Activated CD4-positive, alpha-beta T cell treated with anti-CD3 and anti-CD28 coated beads, Interleukin-2, amount 50 U/mL, for 1 hour (primary cell): ENCODE measurements around the gene CAB39.
A peak's percentile ranks its signal among the peaks of the same experiment; 100 is the strongest.
"Not testable (repeated sequence)": the region's sequence is repeated elsewhere in the genome, so short reads cannot be mapped to it uniquely, and the experiment has no call there.

Source experiments
- DNase-seq: peaks from one replicate; pipeline ENCODE4 v3.0.0-alpha.2; 2020

Gene CAB39

DNA sequence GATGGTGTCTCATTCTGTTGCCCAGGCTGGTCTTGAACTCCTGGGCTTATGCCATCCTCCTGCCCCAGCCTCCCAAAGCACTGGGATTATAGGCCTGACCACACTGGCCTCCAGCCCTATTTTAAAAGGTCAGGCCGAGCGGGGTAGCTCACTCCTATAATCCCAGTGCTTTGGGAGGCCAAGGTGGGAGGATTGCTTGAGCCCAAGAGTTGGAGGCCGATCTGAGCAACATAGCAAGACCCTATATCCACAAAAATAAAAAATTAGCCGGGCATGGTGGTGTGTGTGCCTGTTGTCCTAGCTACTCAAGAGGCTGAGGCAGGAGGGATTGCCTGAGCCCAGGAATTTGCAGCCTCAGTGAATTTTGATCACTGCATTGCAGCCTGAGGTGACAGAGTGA, 3.9 kb downstream of the CAB39 start:
- DNase-seq = no peak

DNA sequence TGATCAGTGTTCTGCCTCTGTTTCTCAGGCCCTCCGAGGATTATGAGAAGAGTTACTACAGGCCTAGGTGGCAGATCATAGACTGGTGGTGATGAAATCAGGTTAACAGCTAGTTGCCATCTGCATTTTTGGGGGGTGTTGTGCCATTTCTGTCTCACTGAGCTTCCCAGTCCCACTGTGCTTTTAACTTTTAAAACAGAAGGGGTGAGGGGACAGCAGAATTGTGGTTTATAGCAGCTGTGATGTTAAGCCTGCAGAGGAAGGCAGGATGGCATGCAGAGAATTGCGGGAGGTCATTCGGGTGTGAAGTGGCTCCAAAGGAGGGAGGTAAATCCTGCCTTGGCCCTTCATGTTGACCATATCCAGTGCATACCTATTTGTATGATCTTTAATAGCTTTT, 5.0 kb downstream of the CAB39 start:
- no peak for DNase-seq

DNA sequence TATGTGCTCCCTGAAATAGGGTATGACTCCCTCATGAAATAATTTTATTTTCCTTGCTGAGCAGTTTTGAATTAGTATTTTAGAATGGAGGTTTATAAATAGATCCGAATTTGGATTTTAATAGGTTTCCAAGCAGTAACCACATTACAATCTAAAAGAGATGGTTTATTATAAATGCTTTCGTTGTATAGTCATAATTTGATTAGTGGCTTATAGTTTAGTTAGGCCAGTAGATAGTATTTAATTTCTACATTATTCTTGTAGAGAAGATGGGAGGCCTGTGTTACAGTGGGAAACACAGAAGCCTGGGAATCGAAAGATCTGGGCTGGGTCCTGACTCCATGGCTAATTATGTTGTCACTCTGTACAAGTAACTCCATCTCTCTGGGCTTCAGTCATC, 6.7 kb downstream of the CAB39 start:
- DNase-seq = no peak

DNA sequence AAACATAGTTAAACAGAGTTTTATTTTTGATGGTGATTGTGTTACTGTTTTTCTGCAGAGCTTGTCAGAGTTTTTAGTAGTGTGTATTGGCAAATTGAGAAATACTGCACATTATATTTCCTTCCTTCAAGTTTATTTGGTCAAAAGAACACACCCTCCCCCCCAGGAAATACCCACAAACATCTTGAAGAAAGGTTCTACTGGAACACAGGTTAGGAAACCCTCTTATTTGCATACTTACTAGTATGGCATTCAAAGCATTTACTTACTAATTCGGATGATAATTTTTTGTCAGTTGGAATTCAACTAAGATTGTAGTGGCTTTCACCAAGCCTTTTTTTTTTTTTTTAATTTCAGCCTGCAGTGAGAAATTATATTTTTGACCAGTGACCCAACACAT, 9.1 kb downstream of the CAB39 start:
- DNase-seq = no peak

DNA sequence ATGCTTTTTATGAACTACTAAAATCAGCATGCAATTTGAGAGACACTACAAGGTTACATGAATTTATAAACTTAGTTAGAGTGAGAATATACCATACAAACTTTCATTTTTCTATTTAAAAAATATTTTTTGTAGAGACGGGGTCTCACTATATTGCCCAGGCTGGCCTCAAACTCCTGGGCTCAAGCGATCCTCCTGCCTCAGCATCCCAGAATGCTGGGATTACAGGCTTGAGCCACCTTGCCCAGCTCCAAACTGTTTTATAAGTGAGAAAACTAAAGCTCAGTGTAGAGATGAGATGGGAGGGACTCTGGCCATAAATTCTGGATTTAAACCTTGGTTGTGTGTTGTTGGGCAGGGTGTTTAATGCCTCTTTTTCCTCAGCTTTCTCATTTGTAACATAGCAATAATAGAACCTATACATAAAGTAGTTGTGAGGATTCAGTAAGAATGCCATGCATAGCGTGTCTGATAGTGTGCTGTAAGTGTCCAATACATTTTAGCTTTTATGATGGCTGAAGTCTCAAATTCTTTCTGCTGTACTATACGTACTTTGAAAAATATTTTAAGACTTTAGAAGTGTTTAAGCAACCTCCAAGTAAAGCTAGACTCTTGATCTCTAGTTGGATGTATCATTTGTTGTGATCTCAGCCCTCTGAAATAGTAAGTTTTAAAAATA, 9.7 kb downstream of the CAB39 start:
- DNase-seq = no peak

DNA sequence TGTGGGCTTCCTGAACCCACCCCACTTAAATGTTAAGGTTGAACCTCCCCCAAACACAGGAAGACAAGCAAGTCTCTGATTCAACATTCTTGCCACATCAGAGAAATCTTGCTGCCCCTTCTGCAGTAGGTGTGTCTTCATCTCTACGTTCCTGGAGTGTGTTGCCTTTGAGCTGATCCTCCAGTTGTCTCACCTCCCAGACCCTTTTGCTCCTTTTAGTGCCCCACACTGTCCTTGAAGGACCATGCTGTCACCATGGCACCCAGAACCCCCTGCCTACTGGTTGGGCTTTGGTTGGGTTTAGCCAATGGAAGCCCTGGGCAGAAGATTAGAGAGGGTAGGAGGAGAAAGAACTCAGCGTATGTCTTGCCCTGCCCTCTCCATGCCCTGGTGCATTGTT, 10.7 kb downstream of the CAB39 start:
- DNase-seq = peak; percentile 21

DNA sequence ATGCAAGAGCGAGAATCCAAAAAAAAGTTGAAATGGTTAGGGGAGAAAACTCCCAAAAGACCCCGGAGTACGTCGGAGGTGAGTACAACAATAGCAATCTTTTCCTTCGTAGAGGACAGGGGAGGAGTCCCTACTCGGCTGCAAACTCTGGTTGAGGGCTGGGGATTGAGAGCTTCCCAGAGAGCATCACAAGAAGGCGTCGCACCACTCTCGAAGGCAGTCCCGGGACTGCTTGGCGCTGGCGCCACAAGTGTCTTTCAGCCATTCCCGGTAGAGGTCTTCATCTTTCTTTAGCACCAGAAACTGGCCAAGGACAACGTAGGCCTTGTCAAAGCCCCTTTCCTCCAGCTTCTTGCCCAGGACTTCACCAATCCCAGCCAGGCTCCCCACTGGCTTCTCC, 12.3 kb downstream of the CAB39 start:
- not testable (repeated sequence) for DNase-seq

DNA sequence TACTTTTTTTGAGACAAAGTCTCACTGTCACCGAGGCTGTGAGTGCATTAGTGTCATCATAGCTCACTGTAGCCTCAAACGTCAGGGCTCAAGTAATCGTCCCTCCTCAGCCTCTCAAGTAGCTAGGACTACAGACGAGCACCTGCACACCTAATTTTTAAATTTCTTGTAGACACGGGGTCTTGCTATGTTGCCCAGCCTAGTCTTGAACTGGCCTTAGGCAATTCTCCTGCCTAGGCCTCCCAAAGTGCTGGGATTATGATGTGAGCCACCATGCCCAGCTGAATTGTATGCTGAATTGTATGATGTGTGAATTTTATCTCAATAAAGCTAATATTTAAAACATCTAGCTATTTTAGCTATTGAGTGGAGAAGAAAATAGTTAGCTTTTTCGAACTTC, 18.9 kb downstream of the CAB39 start:
- DNase-seq = no peak

DNA sequence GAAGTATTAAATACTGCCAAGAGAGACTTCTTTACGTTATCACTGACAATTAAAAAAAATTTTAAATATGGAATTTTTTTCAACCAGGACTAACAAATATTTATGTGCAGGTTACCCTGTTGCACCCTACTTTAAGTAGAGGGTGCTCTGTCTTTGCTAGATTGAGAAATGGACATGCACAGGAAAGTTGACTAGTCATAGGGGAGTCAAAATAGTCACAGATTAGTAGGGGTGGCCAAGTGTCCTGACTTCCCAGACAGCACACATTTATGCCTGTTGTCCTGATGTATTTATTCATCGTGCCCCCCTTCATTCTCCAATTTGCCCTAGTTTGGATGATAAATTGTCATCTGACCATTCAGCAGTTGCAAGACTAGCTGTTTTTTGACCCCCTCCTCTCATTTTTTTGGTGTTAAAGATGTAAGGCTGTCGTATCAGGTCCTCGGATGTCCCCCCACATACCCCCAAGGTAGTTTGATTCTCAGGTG, 20.3 kb downstream of the CAB39 start:
- DNase-seq = no peak

DNA sequence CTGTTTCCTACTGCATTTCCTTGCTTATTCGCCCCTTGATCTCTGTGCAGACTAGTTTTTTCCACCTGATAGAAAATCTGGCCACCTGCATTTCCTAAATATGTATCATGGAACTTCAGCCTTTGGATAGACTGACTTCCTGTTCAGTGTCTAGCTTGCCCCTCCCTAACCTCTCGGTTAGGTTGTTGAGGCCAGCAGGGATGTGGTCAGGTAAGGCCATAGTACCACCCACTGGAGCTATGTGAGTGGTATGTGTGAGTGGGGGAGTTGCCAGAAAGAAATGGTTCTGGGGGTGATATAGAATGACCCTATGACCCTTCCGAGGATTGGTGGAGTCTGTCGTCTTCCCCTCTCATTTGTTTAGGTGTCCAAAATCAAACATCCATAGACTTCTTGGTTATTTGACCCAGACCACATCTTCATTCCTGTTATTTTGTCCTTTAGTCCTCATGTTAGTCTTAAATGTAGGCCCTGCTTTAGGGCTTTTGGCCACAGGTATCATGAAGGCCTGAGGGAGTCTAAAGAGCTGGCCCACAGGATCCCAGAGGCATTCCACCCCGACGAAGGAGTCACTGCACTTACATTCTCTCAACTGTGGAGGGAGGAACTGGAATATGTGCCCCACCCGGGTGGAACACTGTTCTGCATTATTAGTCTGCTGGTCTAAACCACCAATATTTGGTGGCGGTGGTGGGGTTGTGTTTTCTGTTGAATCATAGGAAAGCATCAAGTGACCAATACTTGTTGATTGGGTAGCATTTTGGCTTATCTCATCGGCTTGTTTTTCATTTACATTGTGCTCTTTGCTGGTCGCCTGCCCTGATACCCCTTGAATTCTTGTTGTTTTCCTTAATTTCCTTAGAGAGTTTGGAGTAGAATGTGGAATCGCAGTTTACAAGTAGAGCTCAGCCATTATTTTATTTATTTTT, 21.9 kb downstream of the CAB39 start:
- no peak for DNase-seq

DNA sequence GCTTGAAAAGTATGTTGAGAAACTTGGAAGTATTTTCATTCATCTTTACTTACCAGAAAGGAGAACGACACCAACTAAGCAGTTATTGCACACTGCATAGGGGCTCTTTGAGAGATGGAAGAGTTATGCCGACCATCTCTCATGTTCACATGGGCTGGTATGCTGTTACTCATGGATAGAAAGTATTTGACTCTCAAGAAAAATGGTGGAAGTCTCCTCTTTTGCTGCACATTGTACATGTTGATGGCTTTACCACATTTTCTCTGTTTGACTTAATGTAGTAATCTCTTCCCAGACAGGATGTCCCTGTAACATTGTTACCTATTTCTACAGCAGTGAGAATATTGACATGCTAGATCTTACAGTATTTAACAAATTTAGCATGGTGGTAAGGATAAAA, 23.2 kb downstream of the CAB39 start:
- DNase-seq = no peak

DNA sequence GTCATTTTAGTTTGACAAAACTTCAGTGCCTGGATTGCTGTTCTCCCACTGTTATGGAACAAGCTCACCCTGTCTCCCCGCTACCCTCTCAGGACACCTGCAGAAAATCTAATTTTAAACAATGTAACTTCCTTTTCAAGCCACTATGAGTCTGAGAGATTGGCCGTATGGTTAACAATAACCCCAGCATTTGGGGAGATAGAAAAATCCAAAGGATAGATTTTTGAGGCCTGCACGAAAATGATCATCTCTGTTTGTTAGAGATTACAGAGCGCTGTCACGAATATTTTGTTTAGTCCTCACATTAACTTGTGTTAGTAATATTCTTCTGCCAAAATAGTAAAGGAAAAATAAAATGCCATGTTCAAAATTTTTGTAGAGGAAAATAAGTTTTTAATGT, 24.7 kb downstream of the CAB39 start:
- DNase-seq = no peak

DNA sequence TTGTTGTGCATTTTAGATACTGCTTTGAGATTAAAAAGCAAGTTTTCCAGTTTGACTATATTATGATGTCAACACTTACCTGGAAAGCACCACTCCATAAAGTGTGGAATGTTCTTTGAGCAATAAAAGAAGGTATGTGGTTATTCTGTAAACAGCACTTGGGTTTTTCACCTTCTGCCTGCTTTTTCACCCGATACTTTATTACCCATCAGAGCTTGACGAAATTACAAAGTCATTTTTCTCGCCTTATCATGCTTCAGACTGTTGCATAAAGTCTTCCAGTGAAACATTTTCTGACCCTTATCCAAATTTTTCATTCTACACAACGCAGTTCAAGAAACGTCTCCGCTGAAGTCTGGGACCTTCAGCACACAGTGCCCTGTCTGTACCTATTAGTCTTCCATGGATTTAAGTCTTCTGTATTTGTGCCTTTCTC, 25.2 kb downstream of the CAB39 start:
- DNase-seq = no peak

DNA sequence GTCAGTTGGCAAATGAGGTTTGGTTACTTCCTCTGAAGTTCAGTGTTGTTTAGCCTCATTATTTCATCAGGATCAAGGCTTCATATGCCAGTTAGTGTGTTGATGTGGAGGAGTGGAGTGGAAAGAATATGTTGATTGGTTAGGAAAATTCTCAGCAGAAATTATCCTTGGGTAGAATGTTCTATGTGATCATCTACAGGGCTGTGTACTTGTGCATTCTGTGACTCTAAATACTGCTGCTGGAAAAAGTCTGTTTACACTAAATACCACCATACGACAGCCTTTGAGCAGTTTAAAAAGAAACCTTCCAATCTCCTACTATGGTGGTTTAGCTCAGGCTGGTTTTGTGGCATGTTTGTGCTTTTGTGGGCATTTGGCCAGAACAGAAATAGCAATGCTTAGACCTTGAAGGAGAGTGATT, 25.8 kb downstream of the CAB39 start:
- no peak for DNase-seq

DNA sequence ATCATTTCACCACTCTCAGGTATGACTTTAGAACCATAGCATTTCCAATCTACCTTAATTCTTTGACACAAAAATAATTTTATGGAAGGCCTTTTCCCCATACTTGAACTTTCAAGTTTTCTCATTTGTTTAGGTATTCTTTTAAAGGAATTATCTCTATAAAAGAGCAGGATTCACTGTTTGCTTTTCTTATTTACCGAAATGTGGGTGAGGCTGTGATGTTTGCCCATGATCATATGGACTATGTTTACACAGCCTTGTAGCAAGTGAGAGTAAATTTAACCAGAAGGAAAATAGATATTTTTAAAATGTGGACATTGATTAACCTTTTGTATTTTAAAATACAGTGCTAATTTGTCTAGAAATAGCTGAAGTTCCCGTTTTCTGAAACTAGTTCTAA, 26.3 kb downstream of the CAB39 start:
- no peak for DNase-seq

DNA sequence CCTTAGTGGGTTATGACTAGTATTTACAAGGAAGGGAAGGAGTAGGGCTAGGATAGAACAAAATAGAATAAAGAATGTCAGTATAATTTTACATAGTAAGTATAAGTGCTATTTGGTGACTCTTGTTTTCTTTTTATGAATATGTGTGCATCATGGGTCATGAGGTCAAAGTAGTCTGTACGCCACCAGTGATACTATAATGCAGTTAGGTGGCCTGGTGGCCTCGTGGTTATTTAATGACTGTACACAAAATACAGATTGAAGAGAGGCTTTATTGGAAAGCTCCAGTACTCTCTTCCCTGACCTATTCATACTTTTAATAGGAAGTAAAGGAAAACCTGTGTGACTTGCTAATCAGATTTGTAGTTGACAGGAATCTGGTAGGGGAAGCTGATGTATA, 27.3 kb downstream of the CAB39 start:
- no peak for DNase-seq

DNA sequence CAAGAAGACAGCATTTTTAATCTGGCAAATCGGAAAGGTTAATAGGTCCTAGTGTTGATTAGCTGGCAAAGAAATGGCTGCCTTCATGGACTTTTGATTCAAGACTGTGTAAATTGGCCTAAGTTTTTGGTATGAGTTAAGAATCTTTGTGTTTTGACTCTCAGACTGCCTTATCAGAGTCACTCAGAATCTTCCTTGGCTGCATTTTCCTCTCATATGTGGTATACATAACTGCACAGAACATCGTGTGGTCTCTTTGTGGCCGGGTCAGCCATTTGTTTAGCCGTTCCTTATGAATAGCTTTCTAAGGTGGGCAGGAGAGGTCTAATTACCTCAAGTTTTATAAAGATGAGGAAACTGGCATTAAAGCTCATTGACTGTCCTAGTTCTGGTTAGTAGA, 30.1 kb downstream of the CAB39 start:
- no peak for DNase-seq

DNA sequence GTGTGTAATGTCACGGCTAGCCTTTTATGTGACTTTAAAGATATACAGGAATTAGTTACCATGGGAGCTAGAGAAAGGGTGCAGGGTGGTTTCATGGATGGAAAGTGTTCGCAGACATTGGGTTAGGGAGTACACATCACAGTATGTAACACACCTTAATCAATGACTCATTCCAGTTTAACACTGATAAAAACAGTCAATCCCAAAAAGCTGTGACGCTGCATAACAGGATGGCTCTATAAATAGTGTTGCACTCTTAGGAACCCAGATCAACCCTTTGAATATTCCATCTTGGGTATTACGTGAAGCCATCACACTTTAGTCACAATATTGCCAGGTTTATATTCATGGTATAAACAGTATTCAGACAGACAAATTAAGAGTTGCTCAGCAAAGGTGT, 33.6 kb downstream of the CAB39 start:
- DNase-seq = no peak

DNA sequence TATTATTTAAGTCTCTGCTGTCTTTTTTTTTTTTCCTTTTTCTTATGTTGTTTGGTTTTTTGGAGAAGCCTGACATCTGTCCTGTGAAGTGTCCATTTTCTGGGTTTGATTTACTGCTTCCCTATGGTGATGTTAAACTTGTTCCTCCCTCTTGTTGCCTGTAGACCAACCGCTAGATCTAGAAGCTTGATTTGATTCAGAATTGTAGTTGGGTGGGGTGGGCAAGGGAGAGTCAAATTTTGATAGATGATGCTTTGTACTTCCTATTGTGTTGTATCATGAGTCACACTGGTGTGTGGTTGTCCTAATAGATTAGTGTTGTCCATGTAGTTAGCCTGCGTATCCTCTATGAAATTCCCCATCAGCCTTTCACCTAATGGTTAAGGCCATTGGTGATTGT, 35.4 kb downstream of the CAB39 start:
- DNase-seq = no peak

DNA sequence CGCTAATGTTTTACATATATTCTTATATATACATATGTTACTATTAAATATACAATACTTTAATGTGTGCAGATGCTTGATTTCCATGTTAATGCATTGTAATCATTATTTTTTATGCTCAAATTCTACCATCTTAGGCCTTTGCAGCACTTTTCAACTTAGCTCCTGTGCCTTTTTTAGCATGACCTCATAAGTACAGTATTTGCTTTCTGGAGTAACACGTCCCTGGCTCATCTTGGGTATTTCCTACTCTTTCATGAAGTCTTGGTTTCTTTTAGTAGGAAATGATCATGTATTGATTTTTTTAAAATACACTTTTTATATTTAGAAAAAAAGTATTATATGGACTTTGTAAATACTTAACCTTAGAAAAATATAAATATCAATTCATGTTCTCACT, 36.5 kb downstream of the CAB39 start:
- no peak for DNase-seq

DNA sequence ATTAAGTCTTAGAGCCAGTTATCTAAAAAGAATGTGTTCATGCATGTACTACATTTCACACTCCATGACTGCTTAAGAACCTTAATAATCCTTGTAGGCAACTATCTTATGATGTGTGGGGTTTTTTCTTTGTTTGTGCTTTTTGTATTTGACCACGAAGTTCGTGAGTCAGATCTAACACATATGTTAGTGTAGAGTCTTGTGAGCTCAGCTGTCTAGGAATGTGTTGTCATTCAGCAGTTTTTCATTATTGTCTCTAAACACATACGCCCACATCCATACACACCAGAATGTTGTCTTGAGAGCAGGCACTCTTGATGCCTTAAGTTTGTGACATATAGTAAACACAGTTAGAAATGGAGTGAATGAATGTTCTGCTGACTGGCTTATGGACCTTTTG, 38.4 kb downstream of the CAB39 start:
- no peak for DNase-seq

DNA sequence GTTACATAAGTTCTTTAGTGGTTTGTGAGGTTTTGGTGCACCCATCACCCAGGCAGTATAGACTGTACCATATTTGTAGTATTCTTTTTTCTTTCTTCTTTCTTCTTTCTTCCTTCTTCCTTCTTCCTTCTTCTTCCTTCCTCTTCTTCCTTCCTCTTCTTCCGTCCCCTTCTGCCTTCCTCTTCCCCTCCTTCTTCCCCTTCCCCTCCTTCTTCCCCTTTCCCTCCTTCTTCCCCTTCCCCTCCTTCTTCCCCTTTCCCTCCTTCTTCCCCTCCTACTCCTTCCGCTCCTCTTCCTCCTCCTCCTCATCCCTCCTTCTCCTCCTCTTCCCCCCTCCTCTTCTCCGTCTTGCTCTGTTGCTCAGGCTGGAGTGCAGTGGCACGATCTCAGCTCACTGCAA, 41.6 kb downstream of the CAB39 start:
- DNase-seq = no peak

DNA sequence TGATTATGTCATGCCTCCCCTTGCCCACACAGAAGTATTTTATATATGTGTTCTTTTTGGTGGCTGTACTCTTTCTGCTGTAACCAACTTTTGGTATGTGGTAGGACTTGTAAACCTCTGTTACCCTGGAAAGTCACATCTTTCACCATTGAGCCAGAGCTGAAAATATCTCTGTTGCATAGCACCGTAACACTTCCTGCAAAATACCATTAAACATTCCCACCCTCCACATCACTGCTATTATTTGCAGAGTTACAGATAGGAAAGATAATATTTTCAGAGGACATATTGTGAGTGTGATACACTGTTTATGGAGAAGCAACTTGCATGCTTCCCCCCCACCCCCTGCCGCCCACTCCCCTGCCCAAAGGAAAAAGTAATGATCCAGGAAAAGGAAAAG, 44.8 kb downstream of the CAB39 start:
- DNase-seq = no peak
